Vagina (tissue), 2 donors: ENCODE results near the gene COX4I2.

Experiments used
- POLR2A ChIP-seq, 2 donors: fragments of 450-650 bp; IDR thresholded peaks; one replicate each; pipeline ENCODE4 v1.6.1; 2017; ENCODE audit warnings: antibody characterized with exemption in 2 of 2, mild to moderate bottlenecking in 2 of 2, moderate library complexity in 2 of 2
- POLR2AphosphoS5 ChIP-seq, 2 donors: sonication (generic); formaldehyde crosslinking; IDR thresholded peaks; one replicate each; pipeline ENCODE4 v1.9.0; 2017; ENCODE audit warnings: antibody characterized with exemption in 2 of 2, mild to moderate bottlenecking in 2 of 2, low read depth in 1 of 2; ENCODE audit not compliant: insufficient read depth in 1 of 2
- TF ChIP-seq, protein P1 (sequence below), 3 experiments: fragments of 450-650 bp in 2 of 3; fragments of 200-600 bp in 1 of 3; sonication (generic) in 1 of 3; IDR thresholded peaks; one replicate each; pipeline ENCODE4 v1.5.1; 2017 to 2019; ENCODE audit warnings: antibody characterized with exemption in 3 of 3, mild to moderate bottlenecking in 2 of 3, moderate library complexity in 2 of 3

GRCh38 chr20:31641391-31641790 lies 3.7 kb downstream of the COX4I2 start:
- no peak for TF ChIP-seq POLR2AphosphoS5 (IDR thresholded peaks at IDR 0.05; ENCODE audit: insufficient read depth in 1 of 2, low read depth in 1 of 2)
- TF ChIP-seq, protein P1, sequence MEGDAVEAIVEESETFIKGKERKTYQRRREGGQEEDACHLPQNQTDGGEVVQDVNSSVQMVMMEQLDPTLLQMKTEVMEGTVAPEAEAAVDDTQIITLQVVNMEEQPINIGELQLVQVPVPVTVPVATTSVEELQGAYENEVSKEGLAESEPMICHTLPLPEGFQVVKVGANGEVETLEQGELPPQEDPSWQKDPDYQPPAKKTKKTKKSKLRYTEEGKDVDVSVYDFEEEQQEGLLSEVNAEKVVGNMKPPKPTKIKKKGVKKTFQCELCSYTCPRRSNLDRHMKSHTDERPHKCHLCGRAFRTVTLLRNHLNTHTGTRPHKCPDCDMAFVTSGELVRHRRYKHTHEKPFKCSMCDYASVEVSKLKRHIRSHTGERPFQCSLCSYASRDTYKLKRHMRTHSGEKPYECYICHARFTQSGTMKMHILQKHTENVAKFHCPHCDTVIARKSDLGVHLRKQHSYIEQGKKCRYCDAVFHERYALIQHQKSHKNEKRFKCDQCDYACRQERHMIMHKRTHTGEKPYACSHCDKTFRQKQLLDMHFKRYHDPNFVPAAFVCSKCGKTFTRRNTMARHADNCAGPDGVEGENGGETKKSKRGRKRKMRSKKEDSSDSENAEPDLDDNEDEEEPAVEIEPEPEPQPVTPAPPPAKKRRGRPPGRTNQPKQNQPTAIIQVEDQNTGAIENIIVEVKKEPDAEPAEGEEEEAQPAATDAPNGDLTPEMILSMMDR (IDR thresholded peaks at IDR 0.05), result no peak
- no peak for TF ChIP-seq POLR2A (IDR thresholded peaks at IDR 0.05)
